ENCODE results near the gene TMEM25. TPM values are rescaled to one million over a fixed set of nuclear protein-coding genes. Genes with fewer than 3 reads are reported as not detected.

The TMEM25 gene
- total RNA-seq, 2 donors from 2014 or later = 36.3 to 50.8 TPM

- no peak for DNase-seq (ENCODE audit: low spot score)
- ATAC-seq (ENCODE audit: insufficient number of reproducible peaks, low FRiP score, low read depth) = no peak
- Histone ChIP-seq H3K36me3 (peaks cover 64% of the 10 kb centered on the region), H3K27me3 (replicated peaks; ENCODE audit: insufficient read depth) (no peaks in the 10 kb centered on the region), H3K4me3 (no peak overlapping the region), H3K4me1 (ENCODE audit: control insufficient read depth in 1 of 2, low read depth in 2 of 2) (no peaks in the 10 kb centered on the region), H3K9me3 (no peaks in the 10 kb centered on the region), H3K27ac (no peak overlapping the region)
- TF ChIP-seq, protein P1, sequence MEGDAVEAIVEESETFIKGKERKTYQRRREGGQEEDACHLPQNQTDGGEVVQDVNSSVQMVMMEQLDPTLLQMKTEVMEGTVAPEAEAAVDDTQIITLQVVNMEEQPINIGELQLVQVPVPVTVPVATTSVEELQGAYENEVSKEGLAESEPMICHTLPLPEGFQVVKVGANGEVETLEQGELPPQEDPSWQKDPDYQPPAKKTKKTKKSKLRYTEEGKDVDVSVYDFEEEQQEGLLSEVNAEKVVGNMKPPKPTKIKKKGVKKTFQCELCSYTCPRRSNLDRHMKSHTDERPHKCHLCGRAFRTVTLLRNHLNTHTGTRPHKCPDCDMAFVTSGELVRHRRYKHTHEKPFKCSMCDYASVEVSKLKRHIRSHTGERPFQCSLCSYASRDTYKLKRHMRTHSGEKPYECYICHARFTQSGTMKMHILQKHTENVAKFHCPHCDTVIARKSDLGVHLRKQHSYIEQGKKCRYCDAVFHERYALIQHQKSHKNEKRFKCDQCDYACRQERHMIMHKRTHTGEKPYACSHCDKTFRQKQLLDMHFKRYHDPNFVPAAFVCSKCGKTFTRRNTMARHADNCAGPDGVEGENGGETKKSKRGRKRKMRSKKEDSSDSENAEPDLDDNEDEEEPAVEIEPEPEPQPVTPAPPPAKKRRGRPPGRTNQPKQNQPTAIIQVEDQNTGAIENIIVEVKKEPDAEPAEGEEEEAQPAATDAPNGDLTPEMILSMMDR (IDR thresholded peaks at IDR 0.05) = no peak
Observed at GRCh38 chr11:118519549-118519948, 11.4 kb upstream of the TMEM25 start.

GRCh38 chr11:118521892-118522311 lies 9.1 kb upstream of the TMEM25 start:
- Histone ChIP-seq H3K4me1 (ENCODE audit: control insufficient read depth in 1 of 2, low read depth in 2 of 2) (no peaks in the 10 kb centered on the region), H3K27me3 (replicated peaks; ENCODE audit: insufficient read depth) (no peaks in the 10 kb centered on the region), H3K4me3 (no peak overlapping the region), H3K27ac (no peak overlapping the region), H3K36me3 (peaks cover 49% of the 10 kb centered on the region), H3K9me3 (no peaks in the 10 kb centered on the region)
- ATAC-seq (ENCODE audit: insufficient number of reproducible peaks, low FRiP score, low read depth) (no peak), DNase-seq (ENCODE audit: low spot score) (no peak)
- TF ChIP-seq, protein P1 (IDR thresholded peaks at IDR 0.05) = no peak

- TF ChIP-seq, protein P1 (IDR thresholded peaks at IDR 0.05) = peak; percentile 6
- H3K27me3 ChIP-seq (replicated peaks; ENCODE audit: insufficient read depth) = no peaks in the 10 kb centered on the region
- no peak overlapping the region for H3K27ac ChIP-seq
- DNase-seq (ENCODE audit: low spot score) (no peak), ATAC-seq (ENCODE audit: insufficient number of reproducible peaks, low FRiP score, low read depth) (no peak)
- H3K36me3 ChIP-seq = peaks cover 46% of the 10 kb centered on the region
- H3K4me3 ChIP-seq = no peak overlapping the region
- no peaks in the 10 kb centered on the region for H3K4me1 ChIP-seq (ENCODE audit: control insufficient read depth in 1 of 2, low read depth in 2 of 2)
- no peaks in the 10 kb centered on the region for H3K9me3 ChIP-seq
Observed at GRCh38 chr11:118522571-118523072, 8.4 kb upstream of the TMEM25 start.

DNA sequence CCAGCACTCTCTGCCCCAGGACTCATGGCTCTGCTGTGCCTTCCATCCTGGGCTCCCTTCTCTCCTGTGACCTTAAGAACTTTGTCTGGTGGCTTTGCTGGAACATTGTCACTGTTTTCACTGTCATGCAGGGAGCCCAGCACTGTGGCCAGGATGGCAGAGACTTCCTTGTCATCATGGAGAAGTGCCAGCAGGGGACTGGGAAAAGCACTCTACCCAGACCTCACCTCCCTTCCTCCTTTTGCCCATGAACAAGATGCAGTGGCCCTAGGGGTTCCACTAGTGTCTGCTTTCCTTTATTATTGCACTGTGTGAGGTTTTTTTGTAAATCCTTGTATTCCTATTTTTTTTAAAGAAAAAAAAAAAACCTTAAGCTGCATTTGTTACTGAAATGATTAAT lies 6.6 kb upstream of the TMEM25 start:
- ATAC-seq (ENCODE audit: insufficient number of reproducible peaks, low FRiP score, low read depth) (no peak), DNase-seq (ENCODE audit: low spot score) (no peak)
- H3K4me3 ChIP-seq = no peak overlapping the region
- peaks cover 36% of the 10 kb centered on the region for H3K36me3 ChIP-seq
- no peaks in the 10 kb centered on the region for H3K27me3 ChIP-seq (replicated peaks; ENCODE audit: insufficient read depth)
- no peaks in the 10 kb centered on the region for H3K9me3 ChIP-seq
- no peak overlapping the region for H3K27ac ChIP-seq
- TF ChIP-seq, protein P1 (IDR thresholded peaks at IDR 0.05) = no peak
- H3K4me1 ChIP-seq (ENCODE audit: control insufficient read depth in 1 of 2, low read depth in 2 of 2) = peaks cover 0 to 2% of the 10 kb centered on the region in 2 donors

- TF ChIP-seq, protein P1 (IDR thresholded peaks at IDR 0.05) = no peak
- Histone ChIP-seq H3K4me3 (no peak overlapping the region), H3K4me1 (ENCODE audit: control insufficient read depth in 1 of 2, low read depth in 2 of 2) (peaks cover under 1 to 8% of the 10 kb centered on the region in 2 donors), H3K27me3 (replicated peaks; ENCODE audit: insufficient read depth) (no peaks in the 10 kb centered on the region), H3K9me3 (no peaks in the 10 kb centered on the region), H3K36me3 (peaks cover 31% of the 10 kb centered on the region), H3K27ac (no peak overlapping the region)
- DNase-seq (ENCODE audit: low spot score) = no peak
- ATAC-seq (ENCODE audit: insufficient number of reproducible peaks, low FRiP score, low read depth) = no peak
Observed at GRCh38 chr11:118524757-118525470, 6.1 kb upstream of the TMEM25 start.

All from thoracic aorta (tissue), 2 donors.